ENCODE measurements around the gene ARRB1.

ARRB1 gene

DNA sequence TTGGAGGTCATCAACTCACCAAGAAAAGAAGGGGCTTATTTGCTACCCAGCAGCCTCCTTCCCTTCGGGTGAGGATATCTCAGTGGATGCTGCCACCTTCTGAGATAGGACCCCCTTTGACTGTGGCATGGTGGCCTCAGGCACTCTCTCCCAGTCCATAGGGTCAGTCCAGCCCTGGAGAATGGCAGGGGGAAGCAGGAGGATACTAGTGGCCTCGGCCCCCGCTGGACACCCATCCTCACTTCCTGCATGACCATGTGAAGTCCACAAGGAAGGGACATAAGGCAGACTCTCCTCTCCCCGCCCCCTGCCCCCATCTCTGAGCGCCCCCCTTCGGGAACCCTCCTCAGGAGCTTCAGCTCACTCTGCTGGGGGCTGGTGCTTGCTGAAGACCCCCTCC, 86.5 kb downstream of the ARRB1 start:
- TF ChIP-seq, protein P1, sequence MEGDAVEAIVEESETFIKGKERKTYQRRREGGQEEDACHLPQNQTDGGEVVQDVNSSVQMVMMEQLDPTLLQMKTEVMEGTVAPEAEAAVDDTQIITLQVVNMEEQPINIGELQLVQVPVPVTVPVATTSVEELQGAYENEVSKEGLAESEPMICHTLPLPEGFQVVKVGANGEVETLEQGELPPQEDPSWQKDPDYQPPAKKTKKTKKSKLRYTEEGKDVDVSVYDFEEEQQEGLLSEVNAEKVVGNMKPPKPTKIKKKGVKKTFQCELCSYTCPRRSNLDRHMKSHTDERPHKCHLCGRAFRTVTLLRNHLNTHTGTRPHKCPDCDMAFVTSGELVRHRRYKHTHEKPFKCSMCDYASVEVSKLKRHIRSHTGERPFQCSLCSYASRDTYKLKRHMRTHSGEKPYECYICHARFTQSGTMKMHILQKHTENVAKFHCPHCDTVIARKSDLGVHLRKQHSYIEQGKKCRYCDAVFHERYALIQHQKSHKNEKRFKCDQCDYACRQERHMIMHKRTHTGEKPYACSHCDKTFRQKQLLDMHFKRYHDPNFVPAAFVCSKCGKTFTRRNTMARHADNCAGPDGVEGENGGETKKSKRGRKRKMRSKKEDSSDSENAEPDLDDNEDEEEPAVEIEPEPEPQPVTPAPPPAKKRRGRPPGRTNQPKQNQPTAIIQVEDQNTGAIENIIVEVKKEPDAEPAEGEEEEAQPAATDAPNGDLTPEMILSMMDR (conservative IDR thresholded peaks at IDR 0.05; ENCODE audit: control insufficient read depth, insufficient read depth, low read depth, low read length), result no peak
- H3K4me3 ChIP-seq (ENCODE audit: control insufficient read depth, low read depth, low read length), result no peak overlapping the region
- DNase-seq (ENCODE audit: low read depth), result no peak

DNA sequence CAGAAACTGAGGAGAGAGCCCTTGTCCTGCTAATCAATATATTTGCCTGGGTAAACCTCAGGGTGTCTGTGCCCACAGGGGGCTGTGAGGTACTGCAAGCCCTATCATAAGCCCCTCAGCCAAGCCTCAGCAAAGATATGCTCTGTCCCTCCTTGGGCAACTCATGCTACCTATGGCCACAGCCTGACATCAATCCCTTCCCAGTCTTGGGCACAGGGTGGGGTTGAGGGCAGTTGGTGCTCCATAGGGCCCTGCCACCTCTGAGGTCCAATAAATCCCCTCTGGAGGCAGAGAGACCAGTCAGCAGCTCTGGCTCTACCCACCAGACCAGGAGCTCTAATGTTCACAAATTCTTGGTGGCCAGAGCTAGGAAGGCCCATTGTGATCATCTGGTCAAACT, 87.1 kb downstream of the ARRB1 start:
- TF ChIP-seq, protein P1 (conservative IDR thresholded peaks at IDR 0.05; ENCODE audit: control insufficient read depth, insufficient read depth, low read depth, low read length), result no peak
- H3K4me3 ChIP-seq (ENCODE audit: control insufficient read depth, low read depth, low read length), result no peak overlapping the region
- no peak for DNase-seq (ENCODE audit: low read depth)

DNA sequence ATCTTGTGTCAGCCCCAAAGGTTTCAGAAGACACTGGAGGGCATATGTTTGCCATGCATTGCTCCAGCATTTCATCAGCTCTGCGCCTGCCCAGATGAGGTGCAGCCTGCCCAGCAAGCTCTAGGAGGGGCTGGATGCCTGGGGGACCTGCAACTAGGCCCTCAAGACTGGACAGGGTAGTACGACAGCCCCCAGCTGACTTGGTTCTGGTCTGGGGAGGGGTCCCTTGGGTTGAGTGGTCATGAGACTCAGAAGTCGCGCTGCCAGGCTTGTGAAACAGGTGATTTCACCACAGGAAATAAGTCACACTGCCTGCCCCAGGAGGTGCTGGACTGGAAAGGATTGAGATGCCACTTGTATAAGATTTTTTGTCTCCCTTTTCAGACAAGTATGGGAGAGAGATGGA, 87.5 kb downstream of the ARRB1 start:
- TF ChIP-seq, protein P1 (conservative IDR thresholded peaks at IDR 0.05; ENCODE audit: control insufficient read depth, insufficient read depth, low read depth, low read length), result no peak
- no peak overlapping the region for H3K4me3 ChIP-seq (ENCODE audit: control insufficient read depth, low read depth, low read length)
- no peak for DNase-seq (ENCODE audit: low read depth)

DNA sequence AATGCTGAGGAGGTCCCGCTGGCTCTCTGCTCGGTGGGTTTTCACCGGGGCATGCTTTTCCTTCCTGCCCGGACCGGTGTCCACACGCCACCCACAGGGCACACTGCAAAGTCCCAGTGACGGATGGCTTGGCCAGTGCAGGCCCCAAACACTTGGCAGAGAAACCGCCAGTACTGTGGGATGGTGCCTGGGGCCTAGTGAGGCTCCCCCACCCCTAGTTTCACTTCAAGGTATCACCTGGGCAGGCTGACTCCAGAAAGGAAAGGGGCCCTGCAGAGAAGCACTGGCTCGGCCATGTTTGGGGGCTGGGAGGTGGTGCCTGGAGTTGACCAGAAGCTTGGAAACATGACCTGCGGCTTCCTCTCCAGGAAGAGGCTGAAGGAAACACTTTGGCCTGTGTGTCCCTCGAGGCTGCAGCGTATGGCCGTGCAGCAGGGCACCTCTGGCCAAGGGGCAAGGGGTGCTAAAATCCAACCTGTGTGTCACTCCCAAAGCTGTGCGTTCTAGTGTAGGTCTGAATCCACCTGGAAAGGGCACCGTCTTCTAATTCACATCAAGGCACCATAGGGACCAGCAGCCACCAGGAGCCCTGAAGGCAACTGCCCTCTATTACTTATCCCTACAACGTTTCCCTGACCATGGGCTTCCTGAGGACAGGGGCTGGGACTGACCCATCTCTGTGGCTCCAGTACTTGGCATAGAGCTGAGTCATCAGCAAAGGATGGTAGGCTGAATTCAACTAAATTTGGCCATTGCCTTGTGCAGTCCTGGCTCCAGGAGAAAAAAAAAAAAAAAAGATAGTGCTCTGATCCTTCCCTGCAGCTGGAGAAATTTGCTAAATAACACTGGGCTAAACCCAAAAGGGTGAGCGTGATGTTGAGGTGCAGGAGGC, 88.3 kb downstream of the ARRB1 start:
- H3K4me3 ChIP-seq (ENCODE audit: control insufficient read depth, low read depth, low read length), result no peak overlapping the region
- DNase-seq (ENCODE audit: low read depth), result no peak
- TF ChIP-seq, protein P1 (conservative IDR thresholded peaks at IDR 0.05; ENCODE audit: control insufficient read depth, insufficient read depth, low read depth, low read length), result no peak

DNA sequence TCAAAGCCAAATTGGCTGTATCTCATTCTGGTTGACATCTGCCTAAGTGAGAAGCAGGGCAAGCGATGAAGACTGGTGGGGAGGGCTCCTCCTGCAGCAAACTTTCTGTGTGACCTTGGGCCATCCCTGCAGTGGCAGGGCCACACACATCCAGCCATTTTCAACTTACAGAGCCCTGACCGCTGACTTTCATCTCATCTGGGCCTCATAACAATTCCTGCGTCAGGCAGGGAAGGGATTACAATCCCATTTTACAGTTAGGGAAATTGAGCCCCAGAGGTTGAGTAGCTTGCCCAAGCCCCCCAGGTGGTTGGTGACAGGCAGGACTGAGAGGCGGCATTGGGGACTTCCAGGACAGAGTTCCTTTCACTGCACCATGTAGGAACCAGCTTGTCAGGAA, 89.0 kb downstream of the ARRB1 start:
- H3K4me3 ChIP-seq (ENCODE audit: control insufficient read depth, low read depth, low read length), result no peak overlapping the region
- TF ChIP-seq, protein P1 (conservative IDR thresholded peaks at IDR 0.05; ENCODE audit: control insufficient read depth, insufficient read depth, low read depth, low read length), result no peak
- no peak for DNase-seq (ENCODE audit: low read depth)

DNA sequence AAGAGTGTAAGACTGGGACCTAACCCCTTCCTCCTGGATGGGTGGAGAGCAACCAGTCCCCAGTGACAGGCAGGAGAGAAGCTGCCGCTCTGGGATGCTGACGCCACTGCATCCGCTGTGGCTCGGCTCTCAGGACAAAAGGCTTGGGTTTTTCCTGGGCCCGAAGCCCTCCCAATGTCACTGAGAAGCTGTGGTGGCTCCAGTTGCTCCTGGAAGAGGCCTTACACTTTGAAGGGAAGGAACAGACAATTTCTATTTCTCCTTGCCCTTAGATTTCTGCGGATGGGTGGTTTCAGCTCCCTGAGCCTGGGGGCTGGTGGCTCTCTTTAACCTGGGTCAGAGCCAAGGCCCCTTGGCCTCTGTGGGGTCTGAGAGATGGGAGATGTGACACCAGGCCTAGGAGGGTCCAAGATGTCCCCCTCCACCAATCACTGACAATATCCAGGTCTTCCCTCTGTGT, 89.5 kb downstream of the ARRB1 start:
- TF ChIP-seq, protein P1 (conservative IDR thresholded peaks at IDR 0.05; ENCODE audit: control insufficient read depth, insufficient read depth, low read depth, low read length), result no peak
- no peak for DNase-seq (ENCODE audit: low read depth)

More for the DNA sequence above, 89.5 kb downstream of the ARRB1 start:
- no peak overlapping the region for H3K4me3 ChIP-seq (ENCODE audit: control insufficient read depth, low read depth, low read length)

All from fibroblast of mammary gland (primary cell).